Left kidney (tissue), 1 donor: Measurements from ENCODE around the gene TNFAIP1. TPM values are rescaled to one million over a fixed set of nuclear protein-coding genes. Genes with fewer than 3 reads are reported as not detected.

Source experiments
- polyA plus RNA-seq: library from polyadenylated mRNA; unstranded; fragments of 120-200 nt; gene quantifications from one replicate; pipeline ENCODE4 v1.2.1, GENCODE V29; 2013; ENCODE audit not compliant: insufficient read length

The TNFAIP1 gene
- polyA plus RNA-seq, 1 donor: 40.5 TPM

Other genes with a start within 250 kb of the TNFAIP1 start
- gene TMEM97, start 16.6 kb upstream of the TNFAIP1 start, polyA plus RNA-seq: 58.0 TPM
- gene IFT20, start 289 bp upstream of the TNFAIP1 start, polyA plus RNA-seq: 62.8 TPM
- 83.6 TPM for gene POLDIP2, start 21.8 kb downstream of the TNFAIP1 start, polyA plus RNA-seq
- gene SEBOX, start 29.4 kb downstream of the TNFAIP1 start, polyA plus RNA-seq: not detected
- 20.5 TPM for gene VTN, start 34.5 kb downstream of the TNFAIP1 start, polyA plus RNA-seq
- gene SARM1, start 35.9 kb downstream of the TNFAIP1 start, polyA plus RNA-seq: 16.6 TPM
- 17.4 TPM for gene SLC46A1, start 70.5 kb downstream of the TNFAIP1 start, polyA plus RNA-seq
- 15.2 TPM for gene SLC13A2, start 137.9 kb downstream of the TNFAIP1 start, polyA plus RNA-seq
- gene FOXN1, start 170.6 kb downstream of the TNFAIP1 start, polyA plus RNA-seq: 0.55 TPM
- gene UNC119, start 216.9 kb downstream of the TNFAIP1 start, polyA plus RNA-seq: 56.8 TPM
- gene PIGS, start 235.8 kb downstream of the TNFAIP1 start, polyA plus RNA-seq: 101 TPM
- 24.6 TPM for gene ALDOC, start 241.1 kb downstream of the TNFAIP1 start, polyA plus RNA-seq